Astrocyte of the spinal cord (primary cell): ENCODE results near the gene THSD7B.

ENCODE experiments used
- DNase-seq: peaks from one replicate; pipeline ENCODE4 v3.0.0; 2011; ENCODE audit warnings: low read depth, low spot score
- H3K4me3 ChIP-seq: 2 replicates; pipeline ENCODE4 v1.5.1; 2011; ENCODE audit warnings: low read depth, mild to moderate bottlenecking, low read length, moderate library complexity
- CTCF ChIP-seq: IDR thresholded peaks from 2 replicates; pipeline ENCODE4 v1.5.1; 2012; ENCODE audit warnings: low read depth, mild to moderate bottlenecking, low read length, inconsistent platforms
- in situ Hi-C: cut with HindIII; loops from 2 replicates; pipeline ENCODE4 v1.10.0; 2017; ENCODE audit warnings: low sequenced_read_pairs

THSD7B gene

GRCh38 chr2:136769871-136770270 is 4.5 kb downstream of the THSD7B start:
- H3K4me3 ChIP-seq = no peak overlapping the region
- in situ Hi-C loops = no loop called here
- no peak for DNase-seq
- TF ChIP-seq CTCF = no peak

GRCh38 chr2:136770384-136770783 is 5.0 kb downstream of the THSD7B start:
- DNase-seq = no peak
- no peak for TF ChIP-seq CTCF
- H3K4me3 ChIP-seq = no peak overlapping the region
- in situ Hi-C loops = no loop called here

GRCh38 chr2:136777391-136777790 is 12.0 kb downstream of the THSD7B start:
- no peak overlapping the region for H3K4me3 ChIP-seq
- DNase-seq = no peak
- in situ Hi-C loops = no loop called here
- no peak for TF ChIP-seq CTCF

- in situ Hi-C loops = no loop called here
- no peak for TF ChIP-seq CTCF
- no peak for DNase-seq
- H3K4me3 ChIP-seq = no peak overlapping the region
These were observed 18.5 kb downstream of the THSD7B start for GRCh38 chr2:136783856-136784255.

GRCh38 chr2:136785215-136785614 is 19.9 kb downstream of the THSD7B start:
- in situ Hi-C loops = no loop called here
- DNase-seq = no peak
- TF ChIP-seq CTCF = no peak
- H3K4me3 ChIP-seq = no peak overlapping the region

GRCh38 chr2:136787970-136788369 is 22.6 kb downstream of the THSD7B start:
- in situ Hi-C loops = no loop called here
- no peak for TF ChIP-seq CTCF
- no peak overlapping the region for H3K4me3 ChIP-seq
- no peak for DNase-seq

- in situ Hi-C loops = no loop called here
- no peak overlapping the region for H3K4me3 ChIP-seq
- DNase-seq = no peak
- TF ChIP-seq CTCF = no peak
These were observed 31.0 kb downstream of the THSD7B start for GRCh38 chr2:136796339-136796738.
